Measurements from ENCODE around the gene SYTL3. TPM values are rescaled to one million over a fixed set of nuclear protein-coding genes. Genes with fewer than 3 reads are reported as not detected.

SYTL3 gene
- total RNA-seq, 1 experiment from 2014 or later, result 0.28 TPM

DNA sequence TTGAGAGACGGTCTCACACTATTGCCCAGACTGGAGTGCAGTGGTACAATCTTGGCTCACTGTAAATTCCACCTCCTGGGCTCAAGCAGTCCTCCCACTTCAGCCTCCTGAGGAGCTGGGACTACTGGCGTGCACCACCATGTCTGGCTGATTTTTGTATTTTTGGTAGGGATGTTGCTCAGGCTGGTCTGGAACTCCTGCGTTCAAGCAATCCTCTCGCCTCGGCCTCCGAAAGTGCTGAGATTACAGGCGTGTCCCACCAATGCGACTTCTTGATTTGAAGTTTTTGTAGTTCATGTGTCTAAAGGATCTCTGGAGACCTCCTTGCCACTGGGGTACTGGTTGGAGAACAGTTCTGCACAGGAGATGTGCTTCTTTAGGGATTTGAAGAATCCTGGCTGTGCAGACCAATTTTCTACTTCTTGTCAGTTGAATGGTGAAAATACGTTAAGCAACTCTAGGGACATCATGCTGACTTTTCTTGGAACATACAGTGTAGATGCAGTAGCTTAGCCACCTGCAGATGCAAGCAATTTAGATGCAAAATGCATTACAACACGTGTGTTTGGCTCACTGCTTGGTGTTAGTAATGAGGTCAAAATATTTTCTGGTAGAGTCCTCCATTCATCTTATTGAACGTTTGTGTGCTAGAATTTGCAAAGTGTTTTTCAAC is 28.2 kb downstream of the SYTL3 start (continued):
- TF ChIP-seq, protein P1, sequence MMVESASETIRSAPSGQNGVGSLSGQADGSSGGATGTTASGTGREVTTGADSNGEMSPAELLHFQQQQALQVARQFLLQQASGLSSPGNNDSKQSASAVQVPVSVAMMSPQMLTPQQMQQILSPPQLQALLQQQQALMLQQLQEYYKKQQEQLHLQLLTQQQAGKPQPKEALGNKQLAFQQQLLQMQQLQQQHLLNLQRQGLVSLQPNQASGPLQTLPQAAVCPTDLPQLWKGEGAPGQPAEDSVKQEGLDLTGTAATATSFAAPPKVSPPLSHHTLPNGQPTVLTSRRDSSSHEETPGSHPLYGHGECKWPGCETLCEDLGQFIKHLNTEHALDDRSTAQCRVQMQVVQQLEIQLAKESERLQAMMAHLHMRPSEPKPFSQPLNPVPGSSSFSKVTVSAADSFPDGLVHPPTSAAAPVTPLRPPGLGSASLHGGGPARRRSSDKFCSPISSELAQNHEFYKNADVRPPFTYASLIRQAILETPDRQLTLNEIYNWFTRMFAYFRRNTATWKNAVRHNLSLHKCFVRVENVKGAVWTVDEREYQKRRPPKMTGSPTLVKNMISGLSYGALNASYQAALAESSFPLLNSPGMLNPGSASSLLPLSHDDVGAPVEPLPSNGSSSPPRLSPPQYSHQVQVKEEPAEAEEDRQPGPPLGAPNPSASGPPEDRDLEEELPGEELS (CRISPR knock-in tag; IDR thresholded peaks at IDR 0.05), result no peak
- TF ChIP-seq SOX15 (CRISPR knock-in tag; IDR thresholded peaks at IDR 0.05), result no peak
- no peak for TF ChIP-seq NFE2L1 (CRISPR knock-in tag; IDR thresholded peaks at IDR 0.05)
- TF ChIP-seq, protein P2, sequence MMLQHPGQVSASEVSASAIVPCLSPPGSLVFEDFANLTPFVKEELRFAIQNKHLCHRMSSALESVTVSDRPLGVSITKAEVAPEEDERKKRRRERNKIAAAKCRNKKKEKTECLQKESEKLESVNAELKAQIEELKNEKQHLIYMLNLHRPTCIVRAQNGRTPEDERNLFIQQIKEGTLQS (CRISPR knock-in tag; conservative IDR thresholded peaks at IDR 0.05), result no peak
- TF ChIP-seq ZNF512 (CRISPR knock-in tag; IDR thresholded peaks at IDR 0.05; ENCODE audit: borderline replicate concordance), result no peak
- no peak for TF ChIP-seq GTF2I (CRISPR knock-in tag; conservative IDR thresholded peaks at IDR 0.05)
- TF ChIP-seq, protein P3, sequence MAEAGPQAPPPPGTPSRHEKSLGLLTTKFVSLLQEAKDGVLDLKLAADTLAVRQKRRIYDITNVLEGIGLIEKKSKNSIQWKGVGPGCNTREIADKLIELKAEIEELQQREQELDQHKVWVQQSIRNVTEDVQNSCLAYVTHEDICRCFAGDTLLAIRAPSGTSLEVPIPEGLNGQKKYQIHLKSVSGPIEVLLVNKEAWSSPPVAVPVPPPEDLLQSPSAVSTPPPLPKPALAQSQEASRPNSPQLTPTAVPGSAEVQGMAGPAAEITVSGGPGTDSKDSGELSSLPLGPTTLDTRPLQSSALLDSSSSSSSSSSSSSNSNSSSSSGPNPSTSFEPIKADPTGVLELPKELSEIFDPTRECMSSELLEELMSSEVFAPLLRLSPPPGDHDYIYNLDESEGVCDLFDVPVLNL (CRISPR knock-in tag; IDR thresholded peaks at IDR 0.05; ENCODE audit: borderline replicate concordance, low read depth), result no peak
- TF ChIP-seq IRF1 (CRISPR knock-in tag; IDR thresholded peaks at IDR 0.05), result no peak
- TF ChIP-seq NR1H2 (CRISPR knock-in tag; IDR thresholded peaks at IDR 0.05), result no peak
- TF ChIP-seq MAX (CRISPR knock-in tag; IDR thresholded peaks at IDR 0.05), result no peak
- TF ChIP-seq, protein P4, sequence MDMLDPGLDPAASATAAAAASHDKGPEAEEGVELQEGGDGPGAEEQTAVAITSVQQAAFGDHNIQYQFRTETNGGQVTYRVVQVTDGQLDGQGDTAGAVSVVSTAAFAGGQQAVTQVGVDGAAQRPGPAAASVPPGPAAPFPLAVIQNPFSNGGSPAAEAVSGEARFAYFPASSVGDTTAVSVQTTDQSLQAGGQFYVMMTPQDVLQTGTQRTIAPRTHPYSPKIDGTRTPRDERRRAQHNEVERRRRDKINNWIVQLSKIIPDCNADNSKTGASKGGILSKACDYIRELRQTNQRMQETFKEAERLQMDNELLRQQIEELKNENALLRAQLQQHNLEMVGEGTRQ (CRISPR knock-in tag; IDR thresholded peaks at IDR 0.05), result no peak
- TF ChIP-seq KAT7 (CRISPR knock-in tag; IDR thresholded peaks at IDR 0.05; ENCODE audit: borderline replicate concordance), result no peak

GRCh38 chr6:158680015-158680414 is 30.2 kb downstream of the SYTL3 start:
- H3K9me3 Mint-ChIP-seq, result no peaks in the 10 kb centered on the region
- ChIA-PET CTCF (interaction anchor here (0.7 to 2.8 kb wide), 4 partner anchors 11 to 40 kb away, joined by 3 to 15 read pairs (median 6); no protein-coding TSS in a partner anchor), POLR2A (no interaction called here)
- H3K4me1 Mint-ChIP-seq, result peaks cover 14% of the 10 kb centered on the region
- no peaks in the 10 kb centered on the region for H3K36me3 Mint-ChIP-seq
- ATAC-seq (no peak), DNase-seq (ENCODE audit: low spot score) (no peak)
- H3K27me3 Mint-ChIP-seq (ENCODE audit: low read depth), result no peaks in the 10 kb centered on the region; the same call in 1 of the 2 replicates
- H3K27ac Mint-ChIP-seq, result no peak overlapping the region
- no peak overlapping the region for H3K4me3 Mint-ChIP-seq
- TF ChIP-seq EMX1 (CRISPR knock-in tag; IDR thresholded peaks at IDR 0.05), result no peak
- no peak for TF ChIP-seq JUN (CRISPR knock-in tag; IDR thresholded peaks at IDR 0.05)
- TF ChIP-seq, protein P5, sequence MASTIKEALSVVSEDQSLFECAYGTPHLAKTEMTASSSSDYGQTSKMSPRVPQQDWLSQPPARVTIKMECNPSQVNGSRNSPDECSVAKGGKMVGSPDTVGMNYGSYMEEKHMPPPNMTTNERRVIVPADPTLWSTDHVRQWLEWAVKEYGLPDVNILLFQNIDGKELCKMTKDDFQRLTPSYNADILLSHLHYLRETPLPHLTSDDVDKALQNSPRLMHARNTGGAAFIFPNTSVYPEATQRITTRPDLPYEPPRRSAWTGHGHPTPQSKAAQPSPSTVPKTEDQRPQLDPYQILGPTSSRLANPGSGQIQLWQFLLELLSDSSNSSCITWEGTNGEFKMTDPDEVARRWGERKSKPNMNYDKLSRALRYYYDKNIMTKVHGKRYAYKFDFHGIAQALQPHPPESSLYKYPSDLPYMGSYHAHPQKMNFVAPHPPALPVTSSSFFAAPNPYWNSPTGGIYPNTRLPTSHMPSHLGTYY (CRISPR knock-in tag; IDR thresholded peaks at IDR 0.05), result no peak
- no peak for TF ChIP-seq TP53 (CRISPR knock-in tag; IDR thresholded peaks at IDR 0.05)
- TF ChIP-seq, protein P1 (CRISPR knock-in tag; IDR thresholded peaks at IDR 0.05), result no peak
- TF ChIP-seq ZNF281 (CRISPR knock-in tag; IDR thresholded peaks at IDR 0.05), result no peak
- TF ChIP-seq PRRX2 (CRISPR knock-in tag; IDR thresholded peaks at IDR 0.05), result no peak
- no peak for TF ChIP-seq SMAD4 (CRISPR knock-in tag; IDR thresholded peaks at IDR 0.05)
- TF ChIP-seq, protein P2 (CRISPR knock-in tag; conservative IDR thresholded peaks at IDR 0.05), result no peak
- TF ChIP-seq SMAD3 (CRISPR knock-in tag; IDR thresholded peaks at IDR 0.05; ENCODE audit: borderline replicate concordance), result no peak

Measured in WTC11 (cell line).